Right atrium auricular region (tissue), 2 donors: ENCODE results near the gene DOC2A. TPM values are rescaled to one million over a fixed set of nuclear protein-coding genes. Genes with fewer than 3 reads are reported as not detected.

Experiments
- DNase-seq: peaks from one replicate; pipeline ENCODE4 v3.0.0-alpha.2; 2019; ENCODE audit warnings: low spot score
- H3K27ac ChIP-seq, 2 donors: fragments of 200-600 bp; sonication (generic); 1 replicate in 1 of 2; 2 replicates in 1 of 2; pipeline ENCODE4 v1.5.1; 2016 to 2019
- H3K27me3 ChIP-seq, 2 donors: fragments of 200-600 bp; sonication (generic); one replicate each; pipeline versions ENCODE4 v1.5.1 to v1.6.0; 2017 to 2019
- H3K36me3 ChIP-seq: fragments of 200-600 bp; sonication (generic); one replicate; pipeline ENCODE4 v1.5.1; 2016
- H3K4me1 ChIP-seq, 2 donors: fragments of 200-600 bp; sonication (generic); one replicate each; pipeline versions ENCODE4 v1.5.1 to v1.6.0; 2017 to 2019
- H3K4me3 ChIP-seq, 2 donors: fragments of 200-600 bp; sonication (generic); 1 replicate in 1 of 2; 2 replicates in 1 of 2; pipeline ENCODE4 v1.5.1; 2017 to 2019; ENCODE audit warnings: mild to moderate bottlenecking in 1 of 2, moderate library complexity in 1 of 2
- H3K9me3 ChIP-seq, 2 donors: fragments of 200-600 bp; sonication (generic); one replicate each; pipeline ENCODE4 v1.5.1; 2019
- total RNA-seq, 2 donors: library from RNA; depleted of rRNA; stranded (reverse); fragments of >200 nt; gene quantifications; one replicate each; pipeline ENCODE4 v1.1.0, GENCODE V29; 2016
- TF ChIP-seq, protein P1 (sequence below), 2 donors: fragments of 200-600 bp; sonication (generic); IDR thresholded peaks; one replicate each; pipeline ENCODE4 v1.5.1; 2019; ENCODE audit warnings: antibody characterized with exemption in 2 of 2

Gene DOC2A
- total RNA-seq, 2 donors from 2014 or later: not detected

DNA sequence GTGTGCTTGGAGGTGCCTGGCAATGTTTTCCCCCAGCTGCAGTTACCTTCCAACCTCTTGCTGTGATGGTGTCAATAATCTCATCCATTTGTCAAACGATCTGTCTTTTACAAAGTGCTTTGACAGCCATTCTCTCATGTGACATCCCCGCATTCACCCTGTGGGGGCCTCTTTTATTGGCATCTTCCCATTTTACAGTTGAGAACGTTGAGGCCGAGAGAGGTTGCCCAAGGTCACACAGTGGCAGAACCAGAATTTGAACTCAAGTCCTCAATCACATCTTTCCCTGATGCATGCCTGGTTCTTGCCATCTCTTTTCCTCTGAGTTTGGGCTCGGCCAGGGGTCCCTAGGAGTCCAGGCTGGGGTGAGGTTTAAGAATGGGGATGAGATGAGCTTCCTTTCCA lies 35.7 kb downstream of the DOC2A start:
- Histone ChIP-seq H3K27ac (peak overlapping the region; percentile 91 to 97), H3K36me3 (peaks cover 27% of the 10 kb centered on the region)

GRCh38 chr16:29974291-29975133 lies 36.3 kb downstream of the DOC2A start:
- TF ChIP-seq, protein P1, sequence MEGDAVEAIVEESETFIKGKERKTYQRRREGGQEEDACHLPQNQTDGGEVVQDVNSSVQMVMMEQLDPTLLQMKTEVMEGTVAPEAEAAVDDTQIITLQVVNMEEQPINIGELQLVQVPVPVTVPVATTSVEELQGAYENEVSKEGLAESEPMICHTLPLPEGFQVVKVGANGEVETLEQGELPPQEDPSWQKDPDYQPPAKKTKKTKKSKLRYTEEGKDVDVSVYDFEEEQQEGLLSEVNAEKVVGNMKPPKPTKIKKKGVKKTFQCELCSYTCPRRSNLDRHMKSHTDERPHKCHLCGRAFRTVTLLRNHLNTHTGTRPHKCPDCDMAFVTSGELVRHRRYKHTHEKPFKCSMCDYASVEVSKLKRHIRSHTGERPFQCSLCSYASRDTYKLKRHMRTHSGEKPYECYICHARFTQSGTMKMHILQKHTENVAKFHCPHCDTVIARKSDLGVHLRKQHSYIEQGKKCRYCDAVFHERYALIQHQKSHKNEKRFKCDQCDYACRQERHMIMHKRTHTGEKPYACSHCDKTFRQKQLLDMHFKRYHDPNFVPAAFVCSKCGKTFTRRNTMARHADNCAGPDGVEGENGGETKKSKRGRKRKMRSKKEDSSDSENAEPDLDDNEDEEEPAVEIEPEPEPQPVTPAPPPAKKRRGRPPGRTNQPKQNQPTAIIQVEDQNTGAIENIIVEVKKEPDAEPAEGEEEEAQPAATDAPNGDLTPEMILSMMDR (IDR thresholded peaks at IDR 0.05): no peak
- Histone ChIP-seq H3K27ac (peak overlapping the region; percentile 91 to 97), H3K27me3 (no peaks in the 10 kb centered on the region), H3K9me3 (no peaks in the 10 kb centered on the region), H3K4me3 (peak overlapping the region; percentile 88 to 96), H3K36me3 (peaks cover 21% of the 10 kb centered on the region), H3K4me1 (peaks cover 0 to 49% of the 10 kb centered on the region in 2 donors)
- no peak for DNase-seq

More for the DNA sequence above, 35.7 kb downstream of the DOC2A start:
- no peak for DNase-seq
- Histone ChIP-seq H3K4me3 (peak overlapping the region; percentile 88 to 96), H3K27me3 (no peaks in the 10 kb centered on the region), H3K9me3 (no peaks in the 10 kb centered on the region), H3K4me1 (peaks cover 0 to 49% of the 10 kb centered on the region in 2 donors)
- TF ChIP-seq, protein P1 (IDR thresholded peaks at IDR 0.05): no peak

GRCh38 chr16:29973384-29974246 lies 37.2 kb downstream of the DOC2A start, which contains the start of gene TAOK2:
Gene TAOK2, plus strand, starts transcription at chr16:29973868. Its CDS starts 3,905 bp downstream, at chr16:29977773.
- Histone ChIP-seq H3K27ac (peak within 1 kb of the TSS; percentile 91 to 97), H3K9me3 (no peaks in the 10 kb centered on the region), H3K36me3 (peaks cover 16% of the 10 kb centered on the region), H3K27me3 (no peaks in the 10 kb centered on the region), H3K4me1 (peaks cover 0 to 44% of the 10 kb centered on the region in 2 donors), H3K4me3 (peak within 1 kb of the TSS; percentile 88 to 96)
- DNase-seq: peak; percentile 98
- TF ChIP-seq, protein P1 (IDR thresholded peaks at IDR 0.05): no peak

- peaks cover 0 to 38% of the 10 kb centered on the region in 2 donors for H3K4me1 ChIP-seq
- no peaks in the 10 kb centered on the region for H3K9me3 ChIP-seq
- DNase-seq: no peak
- peaks cover 16% of the 10 kb centered on the region for H3K36me3 ChIP-seq
- TF ChIP-seq, protein P1 (IDR thresholded peaks at IDR 0.05): no peak
- H3K27ac ChIP-seq: peak overlapping the region in 1 of 2 donors; percentile 91
- no peaks in the 10 kb centered on the region for H3K27me3 ChIP-seq
- H3K4me3 ChIP-seq: peak overlapping the region in 1 of 2 donors; percentile 96
Observed at GRCh38 chr16:29972992-29973383, 37.8 kb downstream of the DOC2A start.

- no peaks in the 10 kb centered on the region for H3K27me3 ChIP-seq
- H3K27ac ChIP-seq: no peak overlapping the region
- no peaks in the 10 kb centered on the region for H3K9me3 ChIP-seq
- no peak overlapping the region for H3K4me3 ChIP-seq
- no peak for DNase-seq
- H3K4me1 ChIP-seq: peaks cover 0 to 33% of the 10 kb centered on the region in 2 donors
- TF ChIP-seq, protein P1 (IDR thresholded peaks at IDR 0.05): no peak
- H3K36me3 ChIP-seq: peaks cover 13% of the 10 kb centered on the region
Observed at GRCh38 chr16:29972500-29972899, 38.3 kb downstream of the DOC2A start.
